ENCODE measurements around the gene ALDH6A1.

GRCh38 chr14:74081491-74081890, 2.8 kb downstream of the ALDH6A1 start:
- TF ChIP-seq CTCF (IDR thresholded peaks at IDR 0.05) (no peak), POLR2A (IDR thresholded peaks at IDR 0.05) (no peak)

Data from stomach (tissue), 4 donors.